H9 (cell line): ENCODE measurements around the gene HOXD10. TPM values are rescaled to one million over a fixed set of nuclear protein-coding genes. Genes with fewer than 3 reads are reported as not detected.

Experiments
- DNase-seq: peaks from one replicate; pipeline ENCODE4 v3.0.0-alpha.2; 2017
- H2AFZ ChIP-seq: one replicate; pipeline ENCODE4 v1.6.1; 2013; ENCODE audit warnings: mild to moderate bottlenecking, low read length, control low read depth, moderate library complexity
- H2AK5ac ChIP-seq: 2 replicates; pipeline ENCODE4 v1.6.1; 2013; ENCODE audit warnings: low read length, control low read depth, mixed read lengths; ENCODE audit not compliant: insufficient read length
- H2BK120ac ChIP-seq: one replicate; pipeline ENCODE4 v1.6.1; 2013; ENCODE audit warnings: low read depth, mild to moderate bottlenecking, low read length, control low read depth, inconsistent platforms; ENCODE audit not compliant: poor library complexity, severe bottlenecking
- H2BK12ac ChIP-seq: 2 replicates; pipeline ENCODE4 v1.6.1; 2013; ENCODE audit warnings: low read length, control low read depth, mixed read lengths, low read depth; ENCODE audit not compliant: insufficient read length
- H2BK15ac ChIP-seq: 2 replicates; pipeline ENCODE4 v1.6.1; 2013; ENCODE audit warnings: low read depth, low read length, control low read depth
- H2BK20ac ChIP-seq: one replicate; pipeline ENCODE4 v1.6.1; 2013; ENCODE audit warnings: low read depth, mild to moderate bottlenecking, low read length, control low read depth, inconsistent platforms; ENCODE audit not compliant: poor library complexity, severe bottlenecking
- H2BK5ac ChIP-seq: 2 replicates; pipeline ENCODE4 v1.6.1; 2013; ENCODE audit warnings: low read length, control low read depth, mixed read lengths; ENCODE audit not compliant: insufficient read length
- H3K14ac ChIP-seq: 2 replicates; pipeline ENCODE4 v1.6.1; 2013; ENCODE audit warnings: low read length, control low read depth; ENCODE audit not compliant: insufficient read depth
- H3K18ac ChIP-seq: 2 replicates; pipeline ENCODE4 v1.6.1; 2013; ENCODE audit warnings: low read depth, mild to moderate bottlenecking, mixed read lengths, low read length, control low read depth; ENCODE audit not compliant: insufficient read length
- H3K23ac ChIP-seq: 2 replicates; pipeline ENCODE4 v1.6.1; 2013; ENCODE audit warnings: low read length, control low read depth, mixed read lengths, low read depth; ENCODE audit not compliant: insufficient read length
- H3K23me2 ChIP-seq: 2 replicates; pipeline ENCODE4 v1.6.1; 2013; ENCODE audit warnings: low read depth, mild to moderate bottlenecking, mixed read lengths, low read length, control low read depth; ENCODE audit not compliant: insufficient read length, poor library complexity, severe bottlenecking
- H3K27ac ChIP-seq: 2 replicates; pipeline ENCODE4 v1.5.1; 2013; ENCODE audit warnings: low read length, control low read depth, mixed read lengths, low read depth; ENCODE audit not compliant: insufficient read length
- H3K27me3 ChIP-seq: 2 replicates; pipeline ENCODE4 v1.6.1; 2013; ENCODE audit warnings: low read length, control low read depth, inconsistent platforms; ENCODE audit not compliant: insufficient read depth
- H3K4ac ChIP-seq: 2 replicates; pipeline ENCODE4 v1.6.1; 2013; ENCODE audit warnings: low read depth, mild to moderate bottlenecking, control low read depth, inconsistent platforms, low read length, moderate library complexity
- H3K4me1 ChIP-seq: 2 replicates; pipeline ENCODE4 v1.6.1; 2013; ENCODE audit warnings: low read length, control low read depth, inconsistent platforms; ENCODE audit not compliant: insufficient read depth
- H3K4me2 ChIP-seq: 2 replicates; pipeline ENCODE4 v1.6.1; 2013; ENCODE audit warnings: low read length, control low read depth, mixed read lengths; ENCODE audit not compliant: insufficient read length, insufficient read depth
- H3K56ac ChIP-seq: 2 replicates; pipeline ENCODE4 v1.6.1; 2013; ENCODE audit warnings: low read depth, mild to moderate bottlenecking, mixed read lengths, low read length, control low read depth; ENCODE audit not compliant: insufficient read length
- H3K79me1 ChIP-seq: 2 replicates; pipeline ENCODE4 v1.6.1; 2013; ENCODE audit warnings: low read depth, mild to moderate bottlenecking, moderate library complexity, low read length, control low read depth, inconsistent platforms; ENCODE audit not compliant: insufficient read depth, poor library complexity, severe bottlenecking
- H3K79me2 ChIP-seq: 2 replicates; pipeline ENCODE4 v1.6.1; 2013; ENCODE audit warnings: low read length, control low read depth, inconsistent platforms; ENCODE audit not compliant: insufficient read depth
- H3K9ac ChIP-seq: 2 replicates; pipeline ENCODE4 v1.6.1; 2013; ENCODE audit warnings: low read length, control low read depth, mixed read lengths; ENCODE audit not compliant: insufficient read length; ENCODE audit errors: extremely low read depth
- H3K9me3 ChIP-seq: one replicate; pipeline ENCODE4 v1.6.1; 2013; ENCODE audit warnings: low read depth, low read length, inconsistent platforms; ENCODE audit not compliant: control insufficient read depth
- H3T11ph ChIP-seq: one replicate; pipeline ENCODE4 v1.6.1; 2013; ENCODE audit warnings: mild to moderate bottlenecking, low read length, control low read depth, inconsistent platforms
- H4K20me1 ChIP-seq: one replicate; pipeline ENCODE4 v1.6.1; 2013; ENCODE audit not compliant: control insufficient read depth, insufficient read length, insufficient read depth
- H4K5ac ChIP-seq: 2 replicates; pipeline ENCODE4 v1.6.1; 2013; ENCODE audit warnings: low read depth, mild to moderate bottlenecking, mixed read lengths, low read length, control low read depth; ENCODE audit not compliant: insufficient read length
- H4K8ac ChIP-seq: replicated peaks from 2 replicates; pipeline ENCODE4 v1.6.1; 2013; ENCODE audit warnings: low read length, control low read depth, mixed read lengths, low read depth; ENCODE audit not compliant: insufficient read length
- H4K91ac ChIP-seq: 2 replicates; pipeline ENCODE4 v1.6.1; 2013; ENCODE audit warnings: low read depth, mild to moderate bottlenecking, moderate library complexity, mixed read lengths, low read length, control low read depth; ENCODE audit not compliant: insufficient read length
- H3K27ac Mint-ChIP-seq, 3 experiments: 2 replicates in 2 of 3; 3 replicates in 1 of 3; pipeline ENCODE4 v1.8.0; 2020 to 2021; ENCODE audit warnings: mixed read lengths in 3 of 3, mild to moderate bottlenecking in 1 of 3, moderate library complexity in 1 of 3
- H3K27me3 Mint-ChIP-seq: 2 replicates; pipeline ENCODE4 v1.8.0; 2021; ENCODE audit warnings: low read depth, mild to moderate bottlenecking, moderate library complexity, mixed read lengths
- H3K36me3 Mint-ChIP-seq, 3 experiments: 2 replicates in 2 of 3; 3 replicates in 1 of 3; pipeline ENCODE4 v1.8.0; 2020 to 2021; ENCODE audit warnings: low read depth in 3 of 3, mixed read lengths in 3 of 3; ENCODE audit not compliant: insufficient read depth in 1 of 3
- H3K4me1 Mint-ChIP-seq, 2 experiments: 2 replicates each; pipeline ENCODE4 v1.8.0; 2020; ENCODE audit warnings: mixed read lengths in 2 of 2
- H3K4me3 Mint-ChIP-seq, 2 experiments: 2 replicates in 1 of 2; 3 replicates in 1 of 2; pipeline ENCODE4 v1.8.0; 2020 to 2021; ENCODE audit warnings: mild to moderate bottlenecking in 2 of 2, mixed read lengths in 2 of 2, moderate library complexity in 1 of 2
- H3K9me3 Mint-ChIP-seq, 2 experiments: 2 replicates in 1 of 2; 3 replicates in 1 of 2; pipeline ENCODE4 v1.8.0; 2020; ENCODE audit warnings: mild to moderate bottlenecking in 2 of 2, mixed read lengths in 2 of 2, moderate library complexity in 1 of 2
- CTCF ChIP-seq: fragments of 200-600 bp; sonication (generic); conservative IDR thresholded peaks from 3 replicates; pipeline ENCODE4 v1.8.0; 2021; ENCODE audit warnings: antibody characterized with exemption, mild to moderate bottlenecking
- WGBS: extraction: QIAGEN DNeasy Blood & Tissue Kit; methylation state at CpG from one replicate; pipeline ENCODE4 v1.1.7; 2013; ENCODE audit warnings: missing lambda C conversion rate, low lambda C conversion rate, mixed read lengths; ENCODE audit not compliant: insufficient read length; ENCODE audit errors: extremely low coverage; 5-methylcytosine and 5-hydroxymethylcytosine counted together
- total RNA-seq: library from RNA; stranded (reverse); gene quantifications from 2 replicates; pipeline ENCODE4 v1.2.1, GENCODE V29; 2021

Gene HOXD10
- total RNA-seq, 1 experiment from 2014 or later: not detected

DNA sequence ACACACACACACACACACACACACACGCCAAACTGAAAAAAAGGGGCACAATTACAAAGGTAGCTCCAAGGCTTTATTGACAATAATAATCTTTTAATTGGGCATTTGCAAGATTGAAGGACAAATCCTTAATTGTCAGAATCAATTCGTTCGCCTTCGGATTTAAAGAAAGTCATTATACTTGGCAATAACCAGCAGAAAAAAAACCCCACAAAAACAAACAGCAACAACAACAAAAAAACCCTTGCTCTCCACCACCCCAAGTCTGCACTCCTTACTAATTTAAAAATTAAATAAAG lies 11.1 kb downstream of the HOXD10 start:
- no peak overlapping the region for H2AFZ ChIP-seq
- no peaks in the 10 kb centered on the region; a peak in 2 of 7 replicates for H3K36me3 Mint-ChIP-seq
- H3K4me2 ChIP-seq: no peak overlapping the region

More for the DNA sequence above, 11.1 kb downstream of the HOXD10 start:
- no peak overlapping the region for H3K27ac ChIP-seq
- H3K18ac ChIP-seq: no peak overlapping the region
- no peaks in the 10 kb centered on the region for H3K79me1 ChIP-seq
- H4K20me1 ChIP-seq: no peaks in the 10 kb centered on the region
- no peak overlapping the region for H2BK15ac ChIP-seq
- H3K9ac ChIP-seq: no peak overlapping the region
- no peak for TF ChIP-seq CTCF
- no peak overlapping the region for H2BK20ac ChIP-seq
- no peak overlapping the region for H3K14ac ChIP-seq
- H3K9me3 ChIP-seq: no peaks in the 10 kb centered on the region
- H4K5ac ChIP-seq: no peak overlapping the region
- H4K8ac ChIP-seq: no peak overlapping the region
- H2AK5ac ChIP-seq: no peak overlapping the region
- WGBS: no CpG with 5 or more reads among the region's 4 CpGs
- Mint-ChIP-seq H3K4me3 (peak overlapping the region in 1 of 2 experiments; percentile 30; a peak in 1 of 5 replicates), H3K27me3 (peaks cover 97% of the 10 kb centered on the region), H3K4me1 (peaks cover 12 to 20% of the 10 kb centered on the region in 2 experiments), H3K9me3 (peaks cover 2 to 17% of the 10 kb centered on the region in 2 experiments; a peak in 4 of 5 replicates), H3K27ac (no peak overlapping the region)
- H2BK5ac ChIP-seq: no peak overlapping the region
- peaks cover 89% of the 10 kb centered on the region for H3K27me3 ChIP-seq
- no peak overlapping the region for H3T11ph ChIP-seq
- no peak for DNase-seq
- H2BK12ac ChIP-seq: no peak overlapping the region
- H3K79me2 ChIP-seq: no peaks in the 10 kb centered on the region
- H3K56ac ChIP-seq: no peak overlapping the region
- H3K23ac ChIP-seq: no peak overlapping the region
- no peak overlapping the region for H3K4ac ChIP-seq
- no peaks in the 10 kb centered on the region for H3K4me1 ChIP-seq
- no peak overlapping the region for H2BK120ac ChIP-seq
- no peaks in the 10 kb centered on the region for H3K23me2 ChIP-seq
- H4K91ac ChIP-seq: no peak overlapping the region
